ENCODE measurements around the gene LRRC70. TPM values are rescaled to one million over a fixed set of nuclear protein-coding genes. Genes with fewer than 3 reads are reported as not detected.

LRRC70 gene
- total RNA-seq, 2 donors from 2014 or later = 0.36 to 3.1 TPM

DNA sequence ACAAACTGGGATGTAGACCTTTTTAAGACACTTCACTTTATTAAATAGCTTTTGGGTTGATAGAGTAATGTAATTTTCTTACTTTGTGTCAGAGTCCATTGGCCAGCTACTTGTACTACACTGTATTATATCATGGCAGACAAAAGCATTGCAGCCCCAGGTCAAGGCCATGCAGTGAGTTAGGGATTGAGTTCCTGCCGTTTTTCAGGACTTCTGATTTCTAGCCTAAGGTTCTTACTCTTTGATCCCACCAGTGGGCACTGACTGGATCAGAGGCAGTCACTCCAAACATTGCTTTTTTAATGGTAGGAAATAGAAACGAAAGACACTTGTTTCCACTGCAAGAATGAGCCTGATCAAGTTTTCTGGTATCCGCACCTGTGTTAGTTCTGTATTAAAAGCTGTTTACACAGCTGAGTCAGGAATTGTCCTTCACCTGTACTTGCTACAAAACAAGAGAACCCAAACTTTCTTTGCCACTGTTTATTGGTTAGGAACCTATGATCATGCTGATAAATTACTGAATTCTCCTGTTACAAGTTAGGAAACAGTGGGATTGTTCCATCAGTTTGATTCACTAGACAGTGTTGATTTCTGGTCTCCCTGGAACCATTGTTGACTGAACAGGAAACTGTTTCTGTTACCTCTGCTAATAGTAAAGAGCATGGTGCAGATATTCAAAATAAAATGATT, 22.1 kb downstream of the LRRC70 start:
- peak; percentile 17 for TF ChIP-seq POLR2AphosphoS5 (IDR thresholded peaks at IDR 0.05)
- no peak for TF ChIP-seq POLR2A (IDR thresholded peaks at IDR 0.05)
- no peak overlapping the region for H3K4me3 ChIP-seq
- no peaks in the 10 kb centered on the region for H3K9me3 ChIP-seq
- WGBS = 32% methylated on average over 3 of the region's 3 CpGs
- no peaks in the 10 kb centered on the region for H3K27me3 ChIP-seq (replicated peaks; ENCODE audit: insufficient read depth)
- H3K36me3 ChIP-seq = no peaks in the 10 kb centered on the region
- no peaks in the 10 kb centered on the region for H3K4me1 ChIP-seq (replicated peaks)
- no peak for DNase-seq (ENCODE audit: low spot score)
- H3K27ac ChIP-seq = peak overlapping the region in 1 of 2 donors; percentile 7
- intact Hi-C loops (cut with DNase I) = no loop called here

DNA sequence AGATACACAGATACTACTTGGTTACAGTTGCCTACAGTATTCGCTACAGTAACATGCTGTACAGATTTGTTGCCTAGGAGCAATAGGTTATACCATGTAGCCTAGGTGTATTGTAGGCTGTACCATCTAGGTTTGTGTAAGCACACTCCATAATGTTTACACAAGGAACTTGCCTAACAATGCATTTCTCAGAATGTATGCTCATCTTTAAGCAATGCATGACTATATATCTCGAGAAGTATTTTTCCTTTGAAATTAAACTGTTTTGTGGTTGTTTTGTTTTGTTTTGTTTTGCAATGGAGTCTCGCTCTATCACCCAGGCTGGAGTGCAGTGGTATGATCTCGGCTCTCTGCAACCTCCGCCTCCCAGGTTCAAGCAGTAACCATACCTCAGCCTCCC, 25.3 kb downstream of the LRRC70 start:
- no peak for DNase-seq (ENCODE audit: low spot score)

DNA sequence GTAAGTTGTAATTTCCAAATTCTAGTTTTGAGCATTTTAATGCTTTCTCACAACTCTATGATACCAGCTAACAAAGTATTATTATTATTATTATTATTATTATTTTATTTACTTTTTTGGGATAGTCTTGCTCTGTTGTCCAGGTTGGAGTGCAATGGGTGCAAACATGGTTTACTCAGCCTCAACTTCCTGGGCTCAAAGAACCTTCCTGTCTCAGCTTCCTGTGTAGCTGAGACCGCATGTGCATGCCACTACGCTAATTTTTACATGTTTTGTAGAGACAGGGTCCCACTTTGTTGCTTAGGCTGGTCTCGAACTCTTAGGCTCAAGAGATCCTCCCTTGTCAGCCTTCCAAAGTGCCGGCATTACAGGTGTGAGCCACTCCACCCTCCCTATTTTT, 27.0 kb downstream of the LRRC70 start:
- no peaks in the 10 kb centered on the region for H3K36me3 ChIP-seq
- no peaks in the 10 kb centered on the region for H3K27me3 ChIP-seq (replicated peaks; ENCODE audit: insufficient read depth)
- DNase-seq (ENCODE audit: low spot score) = no peak
- no peaks in the 10 kb centered on the region for H3K4me1 ChIP-seq (replicated peaks)
- H3K9me3 ChIP-seq = no peaks in the 10 kb centered on the region
- H3K4me3 ChIP-seq = no peak overlapping the region
- H3K27ac ChIP-seq = no peak overlapping the region
- intact Hi-C loops (cut with DNase I) = no loop called here
- WGBS = 99% methylated on average over 4 of the region's 4 CpGs
- no peak for TF ChIP-seq POLR2A (IDR thresholded peaks at IDR 0.05)
- TF ChIP-seq, protein P1, sequence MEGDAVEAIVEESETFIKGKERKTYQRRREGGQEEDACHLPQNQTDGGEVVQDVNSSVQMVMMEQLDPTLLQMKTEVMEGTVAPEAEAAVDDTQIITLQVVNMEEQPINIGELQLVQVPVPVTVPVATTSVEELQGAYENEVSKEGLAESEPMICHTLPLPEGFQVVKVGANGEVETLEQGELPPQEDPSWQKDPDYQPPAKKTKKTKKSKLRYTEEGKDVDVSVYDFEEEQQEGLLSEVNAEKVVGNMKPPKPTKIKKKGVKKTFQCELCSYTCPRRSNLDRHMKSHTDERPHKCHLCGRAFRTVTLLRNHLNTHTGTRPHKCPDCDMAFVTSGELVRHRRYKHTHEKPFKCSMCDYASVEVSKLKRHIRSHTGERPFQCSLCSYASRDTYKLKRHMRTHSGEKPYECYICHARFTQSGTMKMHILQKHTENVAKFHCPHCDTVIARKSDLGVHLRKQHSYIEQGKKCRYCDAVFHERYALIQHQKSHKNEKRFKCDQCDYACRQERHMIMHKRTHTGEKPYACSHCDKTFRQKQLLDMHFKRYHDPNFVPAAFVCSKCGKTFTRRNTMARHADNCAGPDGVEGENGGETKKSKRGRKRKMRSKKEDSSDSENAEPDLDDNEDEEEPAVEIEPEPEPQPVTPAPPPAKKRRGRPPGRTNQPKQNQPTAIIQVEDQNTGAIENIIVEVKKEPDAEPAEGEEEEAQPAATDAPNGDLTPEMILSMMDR (IDR thresholded peaks at IDR 0.05) = no peak

More for the DNA sequence above, 25.3 kb downstream of the LRRC70 start:
- no peaks in the 10 kb centered on the region for H3K9me3 ChIP-seq
- H3K27ac ChIP-seq = no peak overlapping the region
- no peaks in the 10 kb centered on the region for H3K4me1 ChIP-seq (replicated peaks)
- no peak overlapping the region for H3K4me3 ChIP-seq
- H3K36me3 ChIP-seq = no peaks in the 10 kb centered on the region
- WGBS = 97% methylated on average over 5 of the region's 5 CpGs
- intact Hi-C loops (cut with DNase I) = no loop called here
- no peak for TF ChIP-seq POLR2A (IDR thresholded peaks at IDR 0.05)
- TF ChIP-seq, protein P1 (IDR thresholded peaks at IDR 0.05) = no peak
- no peak for TF ChIP-seq POLR2AphosphoS5 (IDR thresholded peaks at IDR 0.05)
- no peaks in the 10 kb centered on the region for H3K27me3 ChIP-seq (replicated peaks; ENCODE audit: insufficient read depth)

DNA sequence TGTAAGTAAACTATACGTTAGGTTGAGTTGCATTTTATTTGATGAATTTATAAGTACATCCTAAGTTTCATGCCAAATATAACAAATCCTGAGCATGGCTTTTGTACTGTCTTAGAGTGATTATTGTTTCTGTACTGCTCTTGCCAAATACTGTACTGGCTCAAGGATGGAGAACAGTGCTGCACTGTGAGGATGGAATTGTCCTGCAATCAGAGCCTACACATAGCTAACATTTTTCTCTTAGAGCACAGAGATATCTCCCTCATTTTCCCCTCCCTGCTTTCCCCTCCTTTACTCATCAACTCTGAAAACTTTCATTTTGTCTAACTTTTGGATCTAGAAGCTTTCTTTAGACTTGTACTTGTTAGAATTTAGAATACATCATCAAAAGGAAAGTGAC, 28.3 kb downstream of the LRRC70 start:
- no peak overlapping the region for H3K27ac ChIP-seq
- intact Hi-C loops (cut with DNase I) = no loop called here
- H3K4me1 ChIP-seq (replicated peaks) = no peaks in the 10 kb centered on the region
- H3K9me3 ChIP-seq = no peaks in the 10 kb centered on the region
- DNase-seq (ENCODE audit: low spot score) = no peak
- WGBS = 29% methylated on average over 1 of the region's 1 CpG
- no peaks in the 10 kb centered on the region for H3K36me3 ChIP-seq
- no peaks in the 10 kb centered on the region for H3K27me3 ChIP-seq (replicated peaks; ENCODE audit: insufficient read depth)
- TF ChIP-seq POLR2A (IDR thresholded peaks at IDR 0.05) (no peak), POLR2AphosphoS5 (IDR thresholded peaks at IDR 0.05) (no peak)
- TF ChIP-seq, protein P1 (IDR thresholded peaks at IDR 0.05) = no peak
- H3K4me3 ChIP-seq = no peak overlapping the region

DNA sequence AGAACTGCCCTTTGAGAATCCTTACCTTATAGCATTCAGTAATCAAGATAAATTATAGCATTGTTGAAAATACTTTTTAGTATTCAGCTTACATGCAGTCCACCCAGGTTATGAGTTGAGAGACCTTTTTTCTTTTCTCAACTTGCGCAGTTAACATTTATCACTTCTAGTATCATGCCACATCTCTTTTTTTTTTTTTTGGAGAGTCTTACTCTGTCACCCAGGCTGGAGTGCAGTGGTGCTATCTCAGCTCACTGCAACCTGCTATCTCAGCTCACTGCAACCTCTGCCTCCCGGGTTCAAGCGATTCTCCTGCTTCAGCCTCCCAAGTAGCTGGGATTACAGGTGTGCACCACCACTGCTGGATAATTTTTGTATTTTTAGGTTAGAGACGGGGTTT, 29.0 kb downstream of the LRRC70 start:
- Histone ChIP-seq H3K9me3 (no peaks in the 10 kb centered on the region), H3K4me3 (no peak overlapping the region), H3K36me3 (no peaks in the 10 kb centered on the region), H3K27ac (no peak overlapping the region), H3K27me3 (replicated peaks; ENCODE audit: insufficient read depth) (no peaks in the 10 kb centered on the region), H3K4me1 (replicated peaks) (no peaks in the 10 kb centered on the region)
- no peak for DNase-seq (ENCODE audit: low spot score)
- intact Hi-C loops (cut with DNase I) = no loop called here
- WGBS = 97% methylated on average over 4 of the region's 4 CpGs
- no peak for TF ChIP-seq POLR2AphosphoS5 (IDR thresholded peaks at IDR 0.05)
- TF ChIP-seq POLR2A (IDR thresholded peaks at IDR 0.05) = no peak
- TF ChIP-seq, protein P1 (IDR thresholded peaks at IDR 0.05) = no peak
